SK-N-SH treated with all-trans-retinoic acid at 6 μM for 48 hours (cell line): ENCODE results near the gene NDUFS4.

Source experiments
- CSRNP3 ChIP-seq: fragments of 250-450 bp; sonication (Bioruptor Pico); IDR thresholded peaks from 2 replicates; pipeline ENCODE4 v1.5.1; 2021; ENCODE audit warnings: mild to moderate bottlenecking, moderate library complexity
- PATZ1 ChIP-seq: fragments of 250-450 bp; sonication (Bioruptor Pico); IDR thresholded peaks from 2 replicates; pipeline ENCODE4 v1.8.0; 2020; ENCODE audit warnings: mild to moderate bottlenecking, moderate library complexity, borderline replicate concordance
- PPARA ChIP-seq: fragments of 250-450 bp; sonication (Bioruptor Pico); IDR thresholded peaks from 2 replicates; pipeline ENCODE4 v1.5.0; 2020; ENCODE audit warnings: mild to moderate bottlenecking, borderline replicate concordance
- TOX ChIP-seq: fragments of 250-450 bp; sonication (Bioruptor Pico); IDR thresholded peaks from 2 replicates; pipeline ENCODE4 v1.8.0; 2021; ENCODE audit warnings: mild to moderate bottlenecking, moderate library complexity, borderline replicate concordance
- ZC3H10 ChIP-seq: fragments of 250-450 bp; sonication (Bioruptor Pico); IDR thresholded peaks from 2 replicates; pipeline ENCODE4 v1.5.1; 2021; ENCODE audit warnings: mild to moderate bottlenecking, moderate library complexity
- ZFP3 ChIP-seq: fragments of 250-450 bp; sonication (Bioruptor Pico); IDR thresholded peaks from 2 replicates; pipeline ENCODE4 v1.5.0; 2020; ENCODE audit warnings: mild to moderate bottlenecking, moderate library complexity
- ZFP30 ChIP-seq: fragments of 450-650 bp; formaldehyde crosslinking; IDR thresholded peaks from 2 replicates; pipeline ENCODE4 v1.5.0; 2022; ENCODE audit warnings: mild to moderate bottlenecking, moderate library complexity
- ZNF70 ChIP-seq: fragments of 450-650 bp; formaldehyde crosslinking; IDR thresholded peaks from 2 replicates; pipeline ENCODE4 v1.5.0; 2020; ENCODE audit warnings: mild to moderate bottlenecking, moderate library complexity
- TF ChIP-seq, protein P1 (sequence below): fragments of 250-450 bp; sonication (Bioruptor Pico); IDR thresholded peaks from 2 replicates; pipeline ENCODE4 v1.8.0; 2021; ENCODE audit warnings: low read depth, mild to moderate bottlenecking, moderate library complexity, borderline replicate concordance

DNA sequence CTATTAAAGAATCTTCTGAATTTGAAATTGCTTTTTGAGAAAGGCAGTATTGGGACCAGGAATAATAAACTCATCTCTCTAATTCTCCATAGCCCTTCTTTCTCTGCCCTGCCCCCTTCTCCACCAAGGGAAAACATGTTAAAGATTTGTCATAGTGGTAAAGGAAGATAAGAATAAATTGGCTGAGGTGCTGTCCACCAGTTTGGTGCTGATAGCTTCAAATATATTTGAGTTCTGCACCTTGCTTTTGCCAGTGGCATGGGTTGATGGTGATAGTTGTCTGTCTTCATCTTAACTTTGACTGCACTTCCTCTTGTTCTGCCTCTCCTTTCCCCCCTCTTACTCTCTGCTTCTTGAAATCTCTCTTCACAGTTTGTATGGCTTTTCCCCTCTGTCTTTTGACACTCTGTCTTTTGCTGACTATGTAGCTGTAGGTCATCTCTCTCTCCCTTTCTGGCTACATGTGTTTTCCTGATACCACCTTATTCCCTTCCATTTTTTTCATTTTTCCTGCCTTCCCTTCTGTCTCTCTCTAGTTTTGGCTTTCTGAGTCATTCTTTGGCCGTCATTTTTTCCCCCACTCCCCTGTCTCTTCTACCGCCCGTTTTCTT lies 56.6 kb downstream of the NDUFS4 start:
- no peak for TF ChIP-seq ZFP3 (CRISPR knock-in tag)
- no peak for TF ChIP-seq ZFP30 (CRISPR knock-in tag)
- no peak for TF ChIP-seq ZC3H10 (CRISPR knock-in tag)
- TF ChIP-seq CSRNP3 (CRISPR knock-in tag) = no peak
- no peak for TF ChIP-seq ZNF70 (CRISPR knock-in tag)
- no peak for TF ChIP-seq TOX (CRISPR knock-in tag)
- no peak for TF ChIP-seq PATZ1 (CRISPR knock-in tag)
- TF ChIP-seq PPARA (CRISPR knock-in tag) = no peak
- TF ChIP-seq, protein P1, sequence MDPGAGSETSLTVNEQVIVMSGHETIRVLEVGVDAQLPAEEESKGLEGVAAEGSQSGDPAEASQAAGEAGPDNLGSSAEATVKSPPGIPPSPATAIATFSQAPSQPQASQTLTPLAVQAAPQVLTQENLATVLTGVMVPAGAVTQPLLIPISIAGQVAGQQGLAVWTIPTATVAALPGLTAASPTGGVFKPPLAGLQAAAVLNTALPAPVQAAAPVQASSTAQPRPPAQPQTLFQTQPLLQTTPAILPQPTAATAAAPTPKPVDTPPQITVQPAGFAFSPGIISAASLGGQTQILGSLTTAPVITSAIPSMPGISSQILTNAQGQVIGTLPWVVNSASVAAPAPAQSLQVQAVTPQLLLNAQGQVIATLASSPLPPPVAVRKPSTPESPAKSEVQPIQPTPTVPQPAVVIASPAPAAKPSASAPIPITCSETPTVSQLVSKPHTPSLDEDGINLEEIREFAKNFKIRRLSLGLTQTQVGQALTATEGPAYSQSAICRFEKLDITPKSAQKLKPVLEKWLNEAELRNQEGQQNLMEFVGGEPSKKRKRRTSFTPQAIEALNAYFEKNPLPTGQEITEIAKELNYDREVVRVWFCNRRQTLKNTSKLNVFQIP (CRISPR knock-in tag) = no peak
